Cerebellar cortex (tissue), 1 donor: Measurements from ENCODE around the gene ALG8.
"Not testable (repeated sequence)": the region's sequence is repeated elsewhere in the genome, so short reads cannot be mapped to it uniquely, and the experiment has no call there.

Experiments used
- DNase-seq: peaks from one replicate; pipeline ENCODE4 v3.0.0-alpha.2; 2015; ENCODE audit warnings: low spot score

The ALG8 gene

DNA sequence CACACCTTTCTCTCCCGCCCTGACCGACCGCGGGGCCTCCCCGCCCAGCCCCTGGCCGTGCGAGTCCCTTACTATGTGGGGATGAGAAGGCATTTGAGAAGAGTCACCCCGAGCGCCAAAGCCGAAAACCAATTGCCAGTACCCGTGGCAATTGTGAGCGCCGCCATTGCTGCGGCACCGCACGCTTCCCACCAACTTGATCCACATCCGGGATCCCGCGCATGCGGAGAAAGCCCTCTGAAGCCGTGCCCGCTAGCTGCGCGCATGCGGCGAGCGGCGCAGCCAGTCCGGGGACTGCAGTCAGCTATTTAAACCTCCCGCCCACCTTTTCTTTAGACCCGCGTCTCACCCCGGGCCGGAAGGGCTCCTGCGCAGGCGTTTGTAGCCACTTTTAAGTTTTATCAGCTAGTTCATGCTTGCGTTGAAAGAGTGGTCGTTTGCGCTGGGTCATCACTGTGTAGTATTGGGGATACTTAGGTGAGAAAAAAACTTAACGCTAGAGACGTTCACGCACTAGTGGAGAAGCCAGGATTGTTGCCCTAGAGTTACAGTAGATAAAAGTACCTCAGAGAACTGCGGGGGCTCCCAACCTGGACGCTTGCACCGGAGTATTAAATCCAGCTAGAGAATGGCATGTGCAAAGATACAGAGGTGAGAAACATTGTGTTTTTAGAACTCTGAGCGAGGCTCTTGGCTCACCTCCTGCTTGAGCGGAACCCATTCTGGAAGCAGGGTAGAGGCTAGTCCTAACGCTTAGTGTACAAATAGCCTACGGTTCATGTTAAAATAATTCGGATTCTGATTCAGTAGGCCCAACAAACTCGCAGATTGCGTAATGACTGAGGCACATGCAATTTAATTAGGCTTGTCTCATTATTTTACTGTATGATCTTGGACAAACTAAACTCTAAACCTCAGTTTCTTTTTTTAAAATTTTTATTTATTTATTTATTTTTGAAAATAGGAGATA is at the start of gene ALG8:
Gene ALG8 (minus strand): TSS at position 205 of the 970 bp plus-strand sequence. CDS start 38 bp downstream, at position 167.
- DNase-seq: peak; percentile 96

DNA sequence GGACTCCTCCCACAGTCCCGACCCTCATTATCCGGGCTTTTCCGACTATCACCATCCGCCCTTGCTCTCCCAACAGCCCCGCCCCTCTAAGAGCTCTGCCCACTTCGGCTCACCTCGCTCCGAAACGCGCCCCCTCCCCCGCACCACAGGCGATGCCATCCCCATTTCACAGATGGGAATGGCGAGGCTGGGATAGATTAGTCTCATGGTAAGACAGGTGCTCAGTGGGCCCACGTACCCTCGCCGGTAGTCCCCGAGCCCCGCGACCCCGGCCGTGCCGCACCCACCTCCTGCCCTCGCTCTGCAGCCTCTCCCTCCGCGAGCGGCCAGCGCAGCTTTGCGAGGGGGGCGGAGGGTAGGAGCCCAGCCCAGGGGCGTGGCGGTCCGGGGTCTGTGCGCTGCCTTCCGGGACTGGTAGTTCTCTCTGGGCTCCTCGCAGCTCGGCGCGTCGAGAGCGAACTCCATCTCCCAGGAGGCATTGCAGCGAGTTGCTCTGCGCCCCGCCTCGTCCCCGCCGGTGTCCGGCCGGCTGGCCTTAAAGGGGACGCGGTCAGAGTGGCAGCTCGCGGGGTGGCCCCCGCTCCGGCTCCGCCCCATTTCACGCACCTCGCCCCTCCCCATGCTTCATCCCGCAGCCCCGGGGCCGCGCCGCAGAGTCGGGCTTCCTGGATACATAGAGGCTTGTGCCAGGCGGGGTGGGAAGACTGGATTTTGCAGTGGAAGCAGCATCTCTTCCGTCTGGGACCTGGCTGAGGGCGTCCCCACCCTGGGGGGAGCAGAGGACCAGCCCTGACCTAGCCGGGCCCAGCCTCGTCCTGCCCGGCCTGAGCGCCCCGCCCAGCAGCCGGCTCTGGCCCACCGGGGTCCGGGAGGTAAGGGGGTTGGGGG is 49.1 kb upstream of the ALG8 start, which contains the start of the genes KCTD21 and USP35:
Gene KCTD21 (minus strand): TSS at position 341 of the 888 bp plus-strand sequence. CDS start 14,072 bp downstream, outside the sequence.
Gene USP35 (plus strand): TSS at position 634 of the 888 bp plus-strand sequence. CDS start 7,327 bp downstream, outside the sequence.
- peak; percentile 98 for DNase-seq

DNA sequence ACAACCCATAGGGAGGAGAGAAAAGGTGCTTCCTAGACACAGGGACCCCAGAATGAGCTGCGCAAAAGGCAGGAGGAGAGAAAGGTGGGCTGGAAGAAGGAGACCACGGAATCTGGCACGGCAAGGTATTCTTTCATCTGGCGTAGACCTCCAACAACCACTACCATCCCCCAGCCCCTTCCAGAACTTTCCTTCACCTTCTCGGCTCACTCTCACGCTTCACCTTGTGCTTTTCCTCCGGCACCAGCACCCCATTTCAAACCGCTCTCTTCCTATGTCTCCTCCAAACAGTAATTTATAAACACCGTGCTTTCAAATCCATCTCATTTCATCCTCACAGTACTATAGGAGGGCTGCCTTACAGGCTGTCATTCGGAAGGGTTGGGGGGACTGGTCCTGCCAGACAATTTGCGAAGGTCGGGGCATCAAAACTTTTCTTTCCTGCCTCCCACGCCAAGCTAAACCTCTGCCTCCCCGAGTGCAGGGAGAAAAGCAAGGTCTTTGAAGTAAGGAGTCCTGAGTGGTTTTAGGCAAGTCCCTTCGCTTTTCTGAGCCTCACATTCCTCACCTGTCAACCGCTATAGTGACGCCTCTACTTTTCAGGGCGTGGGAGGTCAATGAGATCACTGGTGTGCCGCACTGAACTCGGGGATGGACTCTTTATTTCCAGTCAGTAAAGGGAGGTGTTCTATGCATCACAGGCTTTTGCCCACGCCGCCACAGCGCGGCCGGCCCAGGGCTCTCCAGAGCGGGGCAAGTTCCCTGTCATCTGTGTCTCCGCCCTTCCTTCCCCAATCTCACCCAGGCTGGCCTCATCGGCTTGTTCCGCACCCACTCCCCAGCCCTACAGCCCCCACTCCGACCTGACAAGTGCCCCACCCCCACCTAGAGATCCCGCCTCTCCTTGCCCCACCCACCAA is 48.2 kb upstream of the ALG8 start:
- DNase-seq: peak; percentile 9

DNA sequence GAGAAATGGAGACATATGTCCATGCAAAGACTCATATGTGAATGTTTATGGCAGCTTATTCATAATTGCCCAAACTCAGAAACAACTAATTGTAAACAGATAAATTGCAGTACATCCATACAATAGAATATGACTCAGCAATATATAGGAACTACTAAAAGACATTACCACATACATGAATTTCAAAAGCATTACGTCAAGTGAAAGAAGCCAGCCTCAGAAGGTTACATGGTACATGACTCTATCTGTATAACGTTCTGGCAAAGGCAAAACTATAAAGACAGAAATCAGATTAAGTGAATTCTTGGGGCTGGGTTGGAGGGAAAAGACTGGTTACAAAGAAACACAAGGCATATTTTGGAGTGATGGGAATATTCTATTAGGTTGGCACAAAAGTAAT is 41.8 kb upstream of the ALG8 start:
- DNase-seq: no peak

DNA sequence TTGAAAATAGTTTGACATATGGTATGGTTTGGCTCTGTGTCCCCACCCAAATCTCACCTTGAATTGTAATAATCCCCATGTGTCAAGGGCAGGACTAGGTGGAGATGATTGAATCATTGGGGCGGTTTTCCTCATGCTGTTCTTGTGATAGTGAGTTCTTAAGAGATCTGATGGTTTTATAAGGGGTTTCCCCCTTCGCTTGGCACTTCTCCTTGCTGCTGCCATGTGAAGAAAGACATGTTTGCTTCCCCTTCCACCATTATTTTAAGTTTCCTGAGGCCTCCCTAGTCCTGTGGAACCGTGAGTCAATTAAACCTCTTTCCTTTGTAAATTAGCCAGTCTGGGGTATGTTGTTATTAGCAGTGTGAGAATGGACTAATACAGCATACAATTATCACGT is 41.3 kb upstream of the ALG8 start:
- DNase-seq: no peak

DNA sequence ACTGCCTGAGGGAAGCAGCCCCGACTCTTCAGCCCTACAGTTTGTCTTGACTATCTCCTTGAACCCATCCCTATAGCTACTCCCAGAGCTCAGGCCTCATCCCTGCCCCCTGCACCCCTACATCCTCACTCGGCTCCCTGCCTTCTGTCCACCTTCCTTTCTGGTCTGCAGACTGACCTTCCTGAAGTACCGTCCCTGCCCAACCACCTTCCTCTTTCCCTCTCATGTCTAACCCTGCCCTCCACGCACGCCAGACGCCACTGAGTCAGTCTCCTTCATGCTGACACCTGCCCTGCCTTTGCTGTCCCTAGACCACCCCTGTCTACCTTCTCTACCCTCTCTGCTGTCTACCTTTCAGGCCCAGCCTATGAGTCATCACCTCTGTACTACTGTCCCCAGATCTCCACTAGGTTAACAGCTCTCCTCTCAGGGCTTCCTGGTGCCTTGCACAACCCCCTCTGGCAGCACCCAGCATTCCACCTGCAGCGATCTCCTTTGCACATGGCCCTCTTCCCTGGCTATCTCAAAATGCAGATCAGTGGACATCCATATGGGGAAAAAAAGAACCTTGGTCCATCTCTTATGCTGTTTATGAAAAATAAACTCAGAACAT is 40.1 kb upstream of the ALG8 start:
- no peak for DNase-seq

DNA sequence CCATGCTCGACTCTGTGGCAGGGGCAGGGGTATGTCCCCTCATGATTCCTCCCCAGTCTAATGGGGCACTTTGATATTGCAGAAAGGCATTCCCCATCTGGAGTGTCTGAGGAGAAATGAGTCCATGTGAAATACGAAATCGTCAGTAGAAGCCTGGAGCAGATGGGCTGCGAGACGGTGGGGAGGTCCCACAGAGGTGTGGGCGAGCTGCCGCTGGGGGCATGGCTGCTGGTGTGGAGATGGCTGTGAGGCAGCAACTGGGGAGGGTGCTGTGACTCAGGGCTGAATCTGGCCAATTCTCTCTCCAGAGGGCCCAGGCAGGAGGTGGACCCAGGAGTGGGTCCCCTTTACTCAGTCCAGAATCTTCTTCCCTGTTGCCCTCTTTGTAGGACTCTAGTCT is 37.8 kb upstream of the ALG8 start:
- no peak for DNase-seq

DNA sequence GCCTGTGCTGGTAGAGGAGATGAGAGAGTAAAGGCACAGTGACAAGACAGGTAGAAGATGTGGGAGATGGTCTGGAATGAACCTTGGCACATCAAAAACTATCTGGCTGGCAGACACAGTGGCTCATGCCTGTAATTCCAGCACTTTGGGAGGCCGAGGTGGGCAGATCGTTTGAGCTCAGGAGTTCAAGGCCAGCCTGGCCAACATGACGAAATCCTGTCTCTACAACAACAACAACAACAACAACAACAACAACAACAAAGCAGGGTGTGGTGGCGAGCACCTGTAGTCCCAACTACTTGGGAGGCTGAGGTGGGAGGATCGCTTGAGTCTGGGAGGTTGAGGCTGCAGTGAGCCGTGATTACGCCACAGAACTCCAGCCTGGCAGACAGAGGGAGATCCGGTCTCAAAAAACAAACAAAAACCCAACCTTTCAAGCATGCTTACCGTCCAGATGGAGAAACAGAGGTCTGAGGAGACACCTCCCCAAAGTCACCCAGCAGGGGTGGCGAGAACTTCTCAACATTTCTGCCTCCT is 37.2 kb upstream of the ALG8 start:
- DNase-seq: no peak

DNA sequence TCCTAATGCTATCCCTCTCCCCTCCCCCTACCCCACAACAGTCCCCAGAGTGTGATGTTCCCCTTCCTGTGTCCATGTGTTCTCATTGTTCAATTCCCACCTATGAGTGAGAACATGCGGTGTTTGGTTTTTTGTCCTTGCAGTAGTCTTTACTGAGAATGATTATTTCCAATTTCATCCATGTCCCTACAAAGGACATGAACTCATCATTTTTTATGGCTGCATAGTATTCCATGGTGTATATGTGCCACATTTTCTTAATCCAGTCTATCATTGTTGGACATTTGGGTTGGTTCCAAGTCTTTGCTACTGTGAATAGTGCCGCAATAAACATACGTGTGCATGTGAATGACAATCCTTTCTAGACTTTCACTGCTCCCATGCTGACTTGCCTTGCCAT is 36.4 kb upstream of the ALG8 start:
- DNase-seq: not testable (repeated sequence)

DNA sequence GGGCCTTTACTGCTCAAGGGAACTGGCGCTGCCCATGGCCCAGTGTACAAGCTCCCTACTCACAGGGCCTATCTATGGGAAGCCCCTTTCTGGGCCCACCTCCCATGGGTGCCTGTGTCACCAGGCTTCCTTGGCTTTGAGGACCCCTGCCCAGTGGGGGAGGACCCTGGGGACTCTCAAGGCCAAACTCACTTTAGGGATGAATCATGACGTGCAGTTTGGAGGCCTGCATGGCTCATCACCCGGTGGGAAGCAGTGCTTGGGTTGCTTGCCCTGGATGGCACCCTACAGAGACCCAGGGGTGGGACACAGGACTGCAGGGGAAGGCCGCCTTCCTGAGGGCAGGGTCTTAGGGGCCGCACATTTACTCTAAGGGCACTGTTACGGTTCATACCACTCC is 32.5 kb upstream of the ALG8 start:
- no peak for DNase-seq

DNA sequence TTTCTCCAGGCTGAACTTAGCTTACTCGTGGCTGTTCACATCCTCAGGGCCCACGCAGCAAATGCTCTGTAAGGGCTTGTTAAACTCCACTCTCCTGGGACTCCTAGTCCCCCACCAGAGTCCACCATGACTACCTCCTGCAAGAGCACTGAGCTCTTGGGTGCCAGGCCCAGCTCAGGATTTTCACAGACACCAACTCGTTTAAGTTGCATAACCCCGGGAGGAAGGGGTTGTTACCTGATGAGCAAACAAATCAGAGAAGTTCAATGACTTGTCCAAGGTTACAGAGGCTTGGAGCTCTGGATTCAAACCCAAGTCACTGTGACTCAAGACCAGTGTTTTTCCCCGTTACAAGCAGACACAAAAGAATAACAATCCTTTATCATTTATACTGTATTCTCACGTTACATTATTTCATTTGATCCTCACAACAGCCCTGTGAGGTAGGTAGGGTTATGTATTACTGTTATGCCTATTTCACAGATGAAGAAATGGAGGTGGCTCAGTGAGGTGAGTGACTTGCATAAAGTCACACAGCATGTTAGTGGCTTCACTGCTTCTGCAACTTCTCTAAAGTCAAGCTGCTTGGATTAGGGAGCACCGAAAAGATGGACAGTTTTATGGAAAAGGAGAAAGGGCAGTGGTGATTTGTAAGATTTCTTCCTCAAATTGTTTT is 31.6 kb upstream of the ALG8 start:
- DNase-seq: no peak

DNA sequence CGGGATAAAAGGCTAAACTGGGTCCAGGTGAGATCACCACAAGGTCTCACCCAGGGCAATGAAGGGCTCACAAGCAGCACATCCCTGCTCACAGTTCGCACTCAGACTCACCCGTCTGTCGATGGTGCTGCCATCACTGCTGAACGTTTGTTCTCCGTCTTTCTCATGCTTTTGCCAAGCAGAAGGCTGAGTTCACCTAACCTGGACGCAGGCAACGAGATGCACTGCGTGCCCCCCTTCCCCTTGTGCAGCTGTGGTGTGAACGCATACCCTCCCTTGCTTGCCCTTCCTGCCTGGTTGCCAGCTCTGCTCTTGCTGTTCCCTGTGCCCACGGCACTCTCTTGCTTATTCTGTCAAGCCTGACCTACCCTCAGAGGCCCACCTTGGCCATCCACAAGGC is 31.0 kb upstream of the ALG8 start:
- DNase-seq: no peak

DNA sequence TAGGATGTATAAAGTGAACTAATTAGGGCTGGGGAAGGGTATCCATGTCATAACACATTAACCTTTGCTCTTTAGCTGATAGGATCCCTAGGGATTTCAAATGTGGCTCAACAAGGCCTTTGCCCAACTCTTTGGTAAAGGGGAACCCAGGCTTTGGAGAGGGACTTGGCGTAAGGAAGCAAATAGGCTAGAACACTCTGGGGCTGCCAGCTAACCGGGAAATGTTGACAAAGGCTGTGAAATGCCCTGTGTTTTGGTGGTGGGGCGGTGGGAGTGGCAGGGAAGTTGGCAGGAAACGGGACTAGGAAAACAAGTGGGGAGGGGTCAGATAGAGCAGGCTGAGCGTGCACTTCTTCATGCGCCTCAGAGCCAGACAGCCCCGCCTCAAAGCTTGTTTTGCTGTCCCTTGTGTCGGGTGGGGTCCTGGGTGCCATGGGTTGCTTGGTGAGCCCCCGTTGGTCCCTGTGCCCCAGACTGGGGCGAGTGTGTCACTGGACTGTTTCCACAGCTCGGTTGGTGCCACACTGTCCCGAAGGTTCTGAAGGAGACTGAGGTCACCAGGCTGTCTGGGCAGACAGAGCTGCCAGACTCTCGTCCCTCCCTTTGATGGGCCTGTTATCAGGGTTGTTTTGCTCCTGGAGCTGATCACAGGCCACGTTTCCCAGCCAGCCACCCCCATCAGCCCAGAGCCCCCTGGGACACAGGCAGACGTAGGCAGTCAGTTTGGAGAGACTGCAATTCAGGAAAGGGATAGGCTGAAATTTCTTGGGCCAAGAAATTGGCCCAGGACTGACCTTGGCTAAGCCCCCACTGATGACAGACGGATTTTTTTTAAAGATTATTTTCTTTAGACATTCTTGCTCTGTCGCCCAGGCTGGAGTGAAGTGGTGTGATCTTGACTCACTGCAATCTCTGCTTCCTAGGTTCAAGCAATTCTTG is 29.4 kb upstream of the ALG8 start:
- DNase-seq: no peak

DNA sequence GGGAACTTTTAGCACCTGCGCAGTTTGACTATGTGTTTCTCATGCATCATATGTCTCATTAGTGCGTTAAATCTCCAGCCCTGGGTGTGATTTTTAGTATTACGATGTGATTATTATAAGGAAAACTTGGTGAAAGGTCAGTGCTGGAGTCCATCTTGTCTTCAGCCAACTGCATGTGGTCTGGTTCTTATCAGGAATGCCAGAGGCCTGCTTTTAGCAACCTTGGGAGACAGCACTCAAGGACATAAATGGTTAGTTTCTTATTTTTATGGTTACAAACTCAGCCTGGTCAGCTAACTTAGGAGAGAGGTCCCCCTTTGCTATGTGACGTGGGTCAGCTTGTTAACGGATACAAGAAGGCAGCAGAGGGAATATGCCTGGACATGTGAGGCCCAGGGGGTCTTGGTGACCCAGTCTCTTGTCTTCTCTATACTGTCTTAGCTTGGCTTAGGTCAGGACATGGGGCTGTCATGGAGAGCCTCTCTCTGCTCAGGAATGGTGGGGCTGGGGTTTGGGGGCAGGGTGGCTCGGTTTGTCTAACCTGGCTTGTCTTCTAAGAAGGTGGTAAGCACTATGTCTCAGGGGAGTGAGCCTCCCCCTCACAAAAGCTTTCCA is 27.5 kb upstream of the ALG8 start:
- DNase-seq: no peak

DNA sequence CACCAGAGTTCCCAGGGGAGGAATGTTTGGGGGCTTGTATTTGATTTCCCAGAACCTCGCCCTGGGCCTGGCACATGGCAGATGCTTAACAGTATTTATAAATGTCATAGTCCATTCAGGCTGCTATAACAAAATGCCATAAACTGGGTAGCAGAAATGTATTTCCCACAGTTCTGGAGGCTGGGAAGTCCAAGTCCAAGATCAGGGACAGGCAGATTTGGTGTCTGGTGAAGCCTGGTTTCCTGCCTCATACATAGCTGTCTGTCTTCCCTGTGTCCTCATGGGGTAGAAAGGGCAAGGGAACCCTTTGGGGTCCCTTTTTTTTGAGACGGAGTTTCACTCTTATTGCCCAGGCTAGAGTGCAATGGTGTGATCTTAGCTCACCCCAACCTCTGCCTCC is 25.0 kb upstream of the ALG8 start:
- DNase-seq: no peak

DNA sequence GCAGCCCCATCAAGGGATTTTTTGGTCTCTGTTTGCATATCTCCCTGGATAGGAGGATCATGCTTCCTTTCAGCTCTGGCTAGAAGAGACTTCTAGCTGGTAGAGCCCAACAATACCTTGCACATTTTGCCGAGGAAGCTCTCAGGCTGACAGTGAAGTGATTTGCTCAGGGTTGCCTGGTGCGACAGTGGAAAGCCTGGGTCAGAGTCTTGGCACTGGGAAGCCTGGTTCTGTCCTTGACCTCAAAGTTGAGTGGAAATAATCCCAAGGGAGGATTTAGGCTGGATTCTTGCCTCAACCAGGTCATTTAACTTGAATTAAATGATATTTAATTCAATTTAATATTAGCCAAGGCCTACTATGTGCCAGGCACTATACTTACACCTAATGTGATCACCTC is 24.4 kb upstream of the ALG8 start:
- no peak for DNase-seq

DNA sequence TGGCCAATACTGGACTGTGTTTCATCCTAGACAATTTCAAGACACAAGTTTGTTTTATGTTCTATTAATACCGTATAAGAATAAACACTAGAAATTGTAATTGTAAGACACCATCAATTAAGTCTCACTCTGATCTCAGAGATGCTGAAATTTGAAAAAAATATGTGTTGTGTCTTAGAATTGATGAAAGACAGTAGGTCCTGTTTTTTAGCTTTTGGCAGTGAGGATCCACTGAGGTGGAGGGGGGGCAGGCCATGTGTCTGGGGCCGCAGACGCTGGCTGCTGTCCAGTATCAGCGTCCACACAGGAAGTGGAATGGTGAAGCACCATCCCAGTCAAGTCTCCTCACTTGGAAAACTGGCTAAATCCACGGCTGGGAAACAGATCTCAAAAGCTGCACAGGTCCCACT is 22.5 kb upstream of the ALG8 start:
- no peak for DNase-seq

DNA sequence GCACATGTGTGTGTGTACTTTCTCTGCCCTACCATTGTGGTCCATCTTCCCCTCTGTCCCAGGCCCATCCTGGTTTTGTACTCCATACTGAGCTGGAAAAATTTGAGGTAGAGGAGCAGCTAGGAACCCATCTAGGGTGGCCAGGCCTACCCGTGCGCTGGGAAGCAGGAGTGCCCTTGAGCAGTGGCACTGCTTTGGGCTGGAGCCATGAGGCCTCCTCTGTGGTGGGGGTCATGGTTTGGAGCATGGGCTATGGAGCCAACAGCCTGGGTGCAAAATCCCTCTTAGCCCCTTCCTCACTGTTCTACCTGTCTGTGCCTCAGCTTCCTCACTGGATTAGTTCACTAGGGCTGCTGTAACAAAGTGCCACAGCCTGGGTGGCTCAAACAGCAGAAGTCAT is 21.9 kb upstream of the ALG8 start:
- no peak for DNase-seq

DNA sequence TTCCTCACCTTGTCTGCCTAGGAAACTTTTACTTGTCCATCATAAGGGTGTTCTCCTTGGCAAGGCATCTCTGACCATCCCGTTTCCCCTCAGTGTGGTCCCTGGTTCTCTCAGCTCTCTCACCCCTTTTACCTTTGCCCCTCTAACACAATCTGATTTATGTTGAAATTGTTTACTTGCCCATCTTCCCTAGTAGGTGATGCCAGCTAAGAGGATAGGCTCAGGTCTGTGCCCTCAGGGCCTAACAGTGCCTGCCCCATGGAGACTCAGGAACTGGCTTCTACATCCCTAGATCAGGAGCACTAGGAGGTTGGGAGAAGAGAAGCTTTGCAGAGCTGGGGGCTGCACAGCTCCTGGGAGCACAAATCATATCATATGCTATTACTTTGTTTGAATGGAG is 21.1 kb upstream of the ALG8 start:
- no peak for DNase-seq
